OCI-LY3 (cell line): Measurements from ENCODE around the gene CES4A.

Source experiments
- H2AFZ ChIP-seq: fragments of 200-600, 300-600 bp; shearing (Covaris generic); 2 replicates; pipeline ENCODE4 v1.6.0; 2014; ENCODE audit warnings: antibody characterized with exemption, low read depth, low read length
- H3K27ac ChIP-seq: fragments of 200-600, 300-600 bp; sonication (generic); 2 replicates; pipeline ENCODE4 v1.5.1; 2014; ENCODE audit warnings: mild to moderate bottlenecking, low read length, moderate library complexity, mixed read lengths
- H3K27me3 ChIP-seq: fragments of 200-600, 300-600 bp; sonication (generic); 2 replicates; pipeline ENCODE4 v1.6.1; 2014; ENCODE audit warnings: low read depth, low read length, mixed read lengths
- H3K36me3 ChIP-seq: fragments of 200-600, 300-600 bp; sonication (generic); replicated peaks from 2 replicates; pipeline ENCODE3; 2014; ENCODE audit warnings: low read depth, low read length, mixed read lengths
- H3K4me1 ChIP-seq: fragments of 300-600, 200-600 bp; sonication (generic); 2 replicates; pipeline ENCODE4 v1.6.1; 2014; ENCODE audit warnings: low read length, mixed read lengths
- H3K4me2 ChIP-seq: fragments of 200-600, 300-600 bp; sonication (generic); 2 replicates; pipeline ENCODE4 v1.6.1; 2014; ENCODE audit warnings: low read length, mixed read lengths
- H3K4me3 ChIP-seq: fragments of 300-600, 200-600 bp; sonication (generic); 2 replicates; pipeline ENCODE4 v1.5.1; 2014; ENCODE audit warnings: antibody characterized with exemption, mild to moderate bottlenecking, low read length, moderate library complexity
- H3K79me2 ChIP-seq: fragments of 300-600, 200-600 bp; shearing (Covaris generic); 2 replicates; pipeline ENCODE4 v1.6.1; 2014; ENCODE audit warnings: mild to moderate bottlenecking, low read length, mixed read lengths
- H3K9ac ChIP-seq: fragments of 300-600, 200-600 bp; shearing (Covaris generic); 2 replicates; pipeline ENCODE4 v1.6.0; 2014; ENCODE audit warnings: mild to moderate bottlenecking, low read length, moderate library complexity
- H3K9me3 ChIP-seq: fragments of 200-600, 300-600 bp; shearing (Covaris generic); 2 replicates; pipeline ENCODE4 v1.6.1; 2014; ENCODE audit warnings: low read length, mixed read lengths; ENCODE audit not compliant: insufficient read depth
- H4K20me1 ChIP-seq: fragments of 200-600, 300-600 bp; sonication (generic); 2 replicates; pipeline ENCODE4 v1.6.1; 2016; ENCODE audit warnings: low read length, mixed read lengths; ENCODE audit not compliant: insufficient read depth
- EZH2phosphoT487 ChIP-seq: fragments of 200-600 bp; shearing (Covaris generic); IDR thresholded peaks from 2 replicates; pipeline ENCODE4 v1.6.1; 2018; ENCODE audit warnings: antibody characterized with exemption, mixed run types, low read depth
- TF ChIP-seq, protein P1 (sequence below): fragments of 200-600, 300-600 bp; sonication (generic); IDR thresholded peaks from 2 replicates; pipeline ENCODE4 v1.5.1; 2014; ENCODE audit warnings: antibody characterized with exemption, low read length, low read depth

The CES4A gene

DNA sequence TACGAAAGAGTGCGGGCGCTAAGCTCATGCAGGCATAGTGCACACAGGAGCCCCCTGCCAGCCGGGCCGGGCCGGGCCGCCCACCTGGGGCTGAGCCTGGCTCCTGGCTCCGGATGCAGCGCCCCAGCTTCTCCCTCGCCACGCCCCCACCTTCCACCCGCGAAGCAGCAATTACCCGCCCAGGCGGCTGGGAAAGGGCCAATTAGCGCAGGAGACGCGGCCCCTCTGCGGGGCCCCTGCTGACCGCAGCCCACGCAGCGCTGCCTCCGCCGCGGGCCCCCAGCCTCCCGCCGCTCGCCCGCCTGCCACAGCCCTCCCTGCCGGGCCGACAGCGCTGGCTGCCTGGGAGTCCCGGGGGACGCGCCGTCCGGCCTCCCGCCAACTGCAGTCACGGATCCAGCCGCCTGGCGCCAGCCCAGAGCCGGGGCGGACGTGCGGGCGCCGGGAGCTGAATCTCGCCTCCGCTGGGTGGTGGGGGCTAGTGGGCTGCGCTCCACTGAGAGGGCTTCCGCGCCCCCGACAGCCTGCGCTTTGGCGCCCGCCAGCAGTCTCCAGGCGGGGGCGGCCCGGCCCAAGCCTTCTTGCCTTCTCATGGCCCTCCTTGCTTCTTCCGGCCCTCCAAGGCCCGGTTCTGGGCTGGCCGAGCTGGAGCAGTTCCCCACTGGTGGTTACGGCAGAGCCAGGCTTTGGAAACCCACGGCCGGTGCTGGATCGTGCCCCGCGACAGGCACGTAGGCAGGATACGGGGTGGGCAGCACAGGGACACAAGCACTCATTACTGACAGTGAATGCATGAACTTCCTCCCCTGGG lies 25.6 kb downstream of the CES4A start:
- 0 out of 2 replicates have a peak, but pooled peaks cover 5% of the 10 kb centered on the region for H3K27me3 ChIP-seq
- H3K4me1 ChIP-seq, result peaks cover 27% of the 10 kb centered on the region
- H4K20me1 ChIP-seq, result no peaks in the 10 kb centered on the region
- no peak for TF ChIP-seq EZH2phosphoT487
- TF ChIP-seq, protein P1, sequence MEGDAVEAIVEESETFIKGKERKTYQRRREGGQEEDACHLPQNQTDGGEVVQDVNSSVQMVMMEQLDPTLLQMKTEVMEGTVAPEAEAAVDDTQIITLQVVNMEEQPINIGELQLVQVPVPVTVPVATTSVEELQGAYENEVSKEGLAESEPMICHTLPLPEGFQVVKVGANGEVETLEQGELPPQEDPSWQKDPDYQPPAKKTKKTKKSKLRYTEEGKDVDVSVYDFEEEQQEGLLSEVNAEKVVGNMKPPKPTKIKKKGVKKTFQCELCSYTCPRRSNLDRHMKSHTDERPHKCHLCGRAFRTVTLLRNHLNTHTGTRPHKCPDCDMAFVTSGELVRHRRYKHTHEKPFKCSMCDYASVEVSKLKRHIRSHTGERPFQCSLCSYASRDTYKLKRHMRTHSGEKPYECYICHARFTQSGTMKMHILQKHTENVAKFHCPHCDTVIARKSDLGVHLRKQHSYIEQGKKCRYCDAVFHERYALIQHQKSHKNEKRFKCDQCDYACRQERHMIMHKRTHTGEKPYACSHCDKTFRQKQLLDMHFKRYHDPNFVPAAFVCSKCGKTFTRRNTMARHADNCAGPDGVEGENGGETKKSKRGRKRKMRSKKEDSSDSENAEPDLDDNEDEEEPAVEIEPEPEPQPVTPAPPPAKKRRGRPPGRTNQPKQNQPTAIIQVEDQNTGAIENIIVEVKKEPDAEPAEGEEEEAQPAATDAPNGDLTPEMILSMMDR, result no peak
- H3K9me3 ChIP-seq, result no peaks in the 10 kb centered on the region
- H3K27ac ChIP-seq, result no peak overlapping the region
- H3K36me3 ChIP-seq, result no peaks in the 10 kb centered on the region
- peak overlapping the region; percentile 78 for H2AFZ ChIP-seq
- peak overlapping the region; percentile 80 for H3K4me3 ChIP-seq
- H3K4me2 ChIP-seq, result peak overlapping the region; percentile 76
- H3K9ac ChIP-seq, result peak overlapping the region; percentile 56
- H3K79me2 ChIP-seq, result no peaks in the 10 kb centered on the region

DNA sequence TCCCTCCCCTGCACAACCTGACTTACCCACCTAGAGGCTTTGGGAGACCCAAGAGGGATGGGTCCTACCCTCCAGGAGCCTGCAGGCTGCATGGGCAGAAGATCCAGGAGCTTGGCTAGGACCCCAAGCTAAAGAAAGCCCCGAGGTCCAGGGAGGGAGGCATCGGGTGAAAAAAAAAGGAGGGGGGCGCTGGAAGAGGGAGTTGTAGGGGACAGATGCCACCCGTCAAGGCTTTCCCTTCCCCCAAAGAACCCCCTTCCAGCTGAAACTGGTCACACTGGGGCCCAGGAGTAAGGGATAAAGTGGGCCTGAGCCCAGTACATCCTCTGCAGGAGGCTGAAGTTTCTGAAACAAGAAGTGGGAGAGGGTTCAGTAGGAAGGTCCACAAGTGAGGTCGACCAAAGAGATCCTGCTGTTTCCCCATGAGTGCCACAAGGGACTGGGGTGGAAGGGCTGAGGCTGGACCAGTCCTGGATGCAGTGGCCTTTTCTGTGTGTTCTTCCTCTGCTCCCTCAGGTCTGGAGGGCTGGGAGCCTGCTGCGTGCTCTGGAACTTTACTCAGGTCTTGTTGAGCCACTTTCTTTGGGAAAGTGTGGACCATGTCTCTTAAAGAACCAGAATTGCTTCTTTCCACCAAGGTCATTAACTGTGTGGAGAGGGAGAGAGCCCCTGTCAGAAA lies 26.4 kb downstream of the CES4A start:
- Histone ChIP-seq H3K79me2 (no peaks in the 10 kb centered on the region), H3K4me3 (peak overlapping the region; percentile 80), H4K20me1 (no peaks in the 10 kb centered on the region), H3K9ac (peak overlapping the region; percentile 56; the same call in 1 of the 2 replicates), H3K4me1 (peaks cover 27% of the 10 kb centered on the region), H3K9me3 (no peaks in the 10 kb centered on the region), H3K4me2 (peak overlapping the region; percentile 76), H3K27me3 (0 out of 2 replicates have a peak, but pooled peaks cover 5% of the 10 kb centered on the region), H3K36me3 (no peaks in the 10 kb centered on the region), H2AFZ (0 out of 2 replicates have a peak overlapping the region, but pooled peaks have one; percentile 78), H3K27ac (no peak overlapping the region)
- no peak for TF ChIP-seq EZH2phosphoT487
- TF ChIP-seq, protein P1, result no peak

DNA sequence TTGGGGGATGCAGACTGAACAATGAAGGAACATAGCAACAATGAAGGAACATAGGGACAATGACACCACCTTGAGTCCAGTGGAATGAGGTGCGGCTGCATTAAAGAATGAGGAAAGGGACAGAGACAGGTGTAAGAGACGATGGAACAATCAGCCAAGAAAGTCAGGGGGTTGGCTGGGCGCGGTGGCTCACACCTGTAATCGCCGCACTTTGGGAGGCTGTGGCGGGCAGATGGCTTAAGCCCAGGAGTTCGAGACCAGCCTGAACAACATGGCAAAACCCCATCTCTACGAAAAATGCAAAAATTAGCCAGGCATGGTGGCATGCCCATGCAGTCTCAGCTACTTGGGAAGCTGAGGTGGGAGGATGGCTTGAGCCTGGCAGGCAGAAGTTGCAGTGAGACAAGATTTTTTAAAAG lies 26.9 kb downstream of the CES4A start:
- H3K4me3 ChIP-seq, result no peak overlapping the region
- TF ChIP-seq, protein P1, result no peak
- TF ChIP-seq EZH2phosphoT487, result no peak
- H3K9ac ChIP-seq, result no peak overlapping the region
- no peaks in the 10 kb centered on the region for H3K36me3 ChIP-seq
- H3K79me2 ChIP-seq, result no peaks in the 10 kb centered on the region
- no peak overlapping the region for H3K4me2 ChIP-seq
- peaks cover 27% of the 10 kb centered on the region for H3K4me1 ChIP-seq
- H3K27me3 ChIP-seq, result 0 out of 2 replicates have a peak, but pooled peaks cover 5% of the 10 kb centered on the region
- no peaks in the 10 kb centered on the region for H4K20me1 ChIP-seq
- H2AFZ ChIP-seq, result no peak overlapping the region
- no peaks in the 10 kb centered on the region for H3K9me3 ChIP-seq
- H3K27ac ChIP-seq, result no peak overlapping the region

DNA sequence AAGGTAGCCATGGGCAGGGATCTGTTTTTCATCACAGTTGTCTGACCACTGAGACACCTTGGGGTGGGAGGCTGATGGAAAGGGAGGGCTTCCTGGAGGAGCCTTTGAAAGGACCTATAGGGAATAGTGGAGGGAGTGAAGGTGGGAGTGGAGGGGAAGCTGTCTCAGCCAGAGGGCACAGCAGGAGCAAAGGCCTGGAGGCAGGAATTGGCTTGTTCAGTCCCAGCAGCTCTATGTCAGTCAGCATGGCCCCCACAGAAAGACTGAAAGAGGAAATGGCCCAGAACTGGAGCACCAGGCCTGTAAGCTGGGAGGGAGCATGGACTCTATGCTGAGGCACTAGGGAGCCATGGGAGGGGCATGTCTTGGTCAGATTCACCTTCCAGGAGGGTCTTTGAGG lies 27.8 kb downstream of the CES4A start:
- Histone ChIP-seq H3K27me3 (0 out of 2 replicates have a peak, but pooled peaks cover 5% of the 10 kb centered on the region), H3K4me2 (no peak overlapping the region), H3K36me3 (no peaks in the 10 kb centered on the region), H4K20me1 (no peaks in the 10 kb centered on the region), H3K9me3 (no peaks in the 10 kb centered on the region), H3K79me2 (no peaks in the 10 kb centered on the region), H3K4me1 (peaks cover 27% of the 10 kb centered on the region), H3K27ac (no peak overlapping the region), H3K4me3 (no peak overlapping the region), H2AFZ (peak overlapping the region; percentile 91), H3K9ac (no peak overlapping the region)
- TF ChIP-seq, protein P1, result no peak
- TF ChIP-seq EZH2phosphoT487, result no peak
